Skeletal muscle cell (primary cell): ENCODE data around the gene ATP2B2.
"Not testable (repeated sequence)": the region's sequence is repeated elsewhere in the genome, so short reads cannot be mapped to it uniquely, and the experiment has no call there.

Experiments used
- DNase-seq: peaks from one replicate; pipeline ENCODE4 v3.0.0-alpha.2; 2010; ENCODE audit warnings: low read depth
- H3K4me3 ChIP-seq: 2 replicates; pipeline ENCODE4 v1.5.1; 2011; ENCODE audit warnings: low read depth, mild to moderate bottlenecking, control low read depth, low read length, moderate library complexity

ATP2B2 gene

GRCh38 chr3:10395671-10396070 is 109.7 kb downstream of the ATP2B2 start:
- DNase-seq = no peak
- no peak overlapping the region for H3K4me3 ChIP-seq

DNA sequence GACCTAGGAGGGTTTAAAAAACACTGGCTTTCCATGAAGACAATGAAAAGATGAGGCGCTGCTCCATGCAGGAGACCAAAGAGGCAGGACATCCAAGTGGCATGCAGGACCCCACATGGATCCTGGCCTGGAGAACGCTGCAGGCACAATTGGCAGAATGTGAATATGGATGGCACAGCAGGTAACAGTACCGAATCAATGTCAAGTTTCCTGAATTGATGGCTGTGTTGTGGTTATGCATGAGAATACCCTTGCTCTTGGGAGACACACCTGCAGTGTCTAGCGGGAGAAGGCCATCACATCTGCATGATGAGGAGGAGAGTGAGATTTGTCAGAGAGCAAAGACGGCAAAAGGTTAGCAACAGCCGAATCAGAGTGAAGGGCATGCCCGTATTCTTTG is 110.2 kb downstream of the ATP2B2 start:
- H3K4me3 ChIP-seq = no peak overlapping the region
- DNase-seq = no peak

GRCh38 chr3:10394491-10395025 is 110.8 kb downstream of the ATP2B2 start:
- no peak overlapping the region for H3K4me3 ChIP-seq
- DNase-seq = no peak

DNA sequence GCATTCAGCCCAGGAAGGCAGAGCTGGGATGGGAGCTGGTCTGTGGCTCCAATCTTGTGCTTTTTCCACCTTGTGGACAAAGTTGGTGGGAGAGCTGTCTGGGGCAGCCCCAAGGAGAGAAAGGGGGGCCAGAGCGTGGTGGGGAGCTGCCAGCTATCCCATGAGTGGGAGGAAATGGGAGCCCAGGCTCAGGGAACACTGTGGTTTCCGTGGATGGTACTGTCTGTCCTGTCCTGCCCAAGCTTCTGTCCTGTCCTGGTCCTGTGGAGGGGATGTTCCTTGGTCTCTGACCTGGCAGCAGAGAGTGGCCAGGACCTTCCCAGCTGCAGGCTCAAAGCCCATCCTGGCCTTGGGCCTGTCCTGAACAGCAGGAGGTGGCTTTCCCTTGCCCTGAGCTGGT is 111.9 kb downstream of the ATP2B2 start:
- no peak for DNase-seq

DNA sequence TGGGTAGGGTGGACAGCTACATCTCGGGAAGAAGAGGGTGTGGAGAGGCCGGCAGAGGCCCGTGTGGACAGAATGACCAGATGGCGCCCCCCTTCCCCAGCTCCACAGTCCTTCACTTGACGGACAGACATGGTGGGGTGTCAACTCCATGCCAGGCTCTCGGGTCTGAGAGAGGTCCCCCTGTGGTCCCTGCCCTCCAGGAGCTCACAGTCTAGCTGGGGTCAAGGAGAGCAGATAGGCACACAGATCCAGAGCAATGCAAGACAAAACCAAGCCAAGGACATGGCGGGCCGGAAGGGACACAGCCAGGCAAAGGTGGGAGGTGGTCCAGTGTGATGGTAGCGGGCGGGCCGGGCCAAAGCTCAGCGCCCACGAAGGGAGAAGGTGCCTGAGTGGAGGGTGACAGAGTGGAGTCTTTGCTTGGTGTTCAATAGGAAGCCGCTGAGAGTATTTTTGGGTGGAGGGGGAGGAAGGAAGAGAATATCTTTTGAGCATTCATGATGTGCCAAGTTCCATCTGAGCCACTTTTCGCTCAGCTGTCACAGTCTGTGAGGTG is 112.4 kb downstream of the ATP2B2 start:
- DNase-seq = no peak
- no peak overlapping the region for H3K4me3 ChIP-seq

More for the DNA sequence above, 111.9 kb downstream of the ATP2B2 start:
- H3K4me3 ChIP-seq = no peak overlapping the region

GRCh38 chr3:10392244-10392643 is 113.1 kb downstream of the ATP2B2 start:
- DNase-seq = no peak
- no peak overlapping the region for H3K4me3 ChIP-seq

DNA sequence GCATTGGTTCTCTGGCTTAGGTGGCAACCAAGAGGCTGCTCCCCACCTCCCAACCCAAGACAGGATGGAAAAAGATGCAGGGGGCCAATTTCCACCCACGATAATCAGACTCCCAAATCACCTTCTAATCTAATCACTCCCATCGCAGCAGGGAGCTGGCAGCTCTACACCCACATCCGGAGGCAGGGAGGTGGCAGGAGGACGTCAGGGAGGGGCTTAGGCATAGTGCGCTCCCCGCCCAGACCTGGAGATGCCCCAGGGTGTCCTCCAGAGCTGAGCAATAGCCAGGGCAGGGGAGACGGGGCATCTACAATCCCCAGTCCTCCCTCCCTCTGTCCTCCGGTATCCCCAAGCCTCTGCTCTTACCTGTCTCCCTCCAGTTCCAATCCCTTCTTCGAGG is 114.0 kb downstream of the ATP2B2 start:
- DNase-seq = no peak
- no peak overlapping the region for H3K4me3 ChIP-seq

- H3K4me3 ChIP-seq = no peak overlapping the region
- no peak for DNase-seq
Observed at GRCh38 chr3:10390641-10391373, 114.6 kb downstream of the ATP2B2 start.

GRCh38 chr3:10389995-10390394 is 115.4 kb downstream of the ATP2B2 start:
- H3K4me3 ChIP-seq = no peak overlapping the region
- DNase-seq = no peak

DNA sequence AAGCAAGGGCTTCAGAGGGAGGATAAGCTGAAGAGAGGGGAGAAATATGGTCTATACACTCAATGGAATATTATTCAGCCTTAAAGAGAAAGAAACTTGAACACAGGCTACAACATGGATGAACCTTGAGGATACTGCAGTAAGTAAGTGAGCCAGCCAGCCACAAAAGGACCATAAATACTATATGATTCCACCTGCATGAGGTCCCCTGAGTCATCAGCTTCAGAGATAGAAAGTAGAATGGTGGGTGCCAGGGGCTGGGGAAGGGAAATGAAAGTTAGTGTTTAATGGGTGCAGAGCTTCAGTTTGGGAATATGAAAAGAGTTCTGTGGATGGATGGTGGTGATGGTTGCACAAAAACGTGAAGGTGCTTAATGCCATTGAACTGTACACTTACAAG is 116.0 kb downstream of the ATP2B2 start:
- no peak for DNase-seq
- no peak overlapping the region for H3K4me3 ChIP-seq

DNA sequence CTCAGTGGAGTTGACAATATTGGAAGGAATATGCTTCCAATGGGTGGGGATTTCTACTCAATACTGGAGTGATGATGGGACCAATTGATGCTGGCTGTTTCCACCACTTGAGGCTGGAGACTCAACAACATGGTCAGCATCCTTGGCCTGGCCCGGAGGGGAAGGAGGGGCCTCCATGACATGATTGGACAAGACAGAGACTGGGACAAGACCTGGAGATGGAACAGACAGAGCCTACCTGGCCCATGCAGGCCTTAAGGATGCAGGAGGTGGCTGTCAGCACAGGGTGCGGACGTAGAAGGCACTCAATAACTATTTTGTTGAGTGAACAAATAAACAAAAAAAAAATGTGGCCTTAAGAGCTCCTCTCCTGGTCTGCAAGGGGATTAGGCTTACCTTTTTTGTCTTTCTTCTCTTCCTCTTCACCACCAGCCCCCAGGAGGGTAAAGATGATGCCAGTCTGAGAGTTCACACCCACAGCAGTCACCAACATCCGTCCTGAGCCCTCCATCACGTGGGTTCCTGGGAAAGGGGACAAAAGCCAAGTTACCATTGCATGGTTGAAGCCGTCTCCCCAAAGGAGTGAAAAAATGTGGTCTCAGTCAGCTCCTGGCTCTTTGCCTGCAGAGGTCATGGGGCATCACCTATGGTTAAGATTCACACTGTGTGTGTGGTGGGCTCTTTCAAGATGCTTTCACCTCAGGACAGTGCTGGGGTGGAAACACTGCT is 117.3 kb downstream of the ATP2B2 start:
- no peak overlapping the region for H3K4me3 ChIP-seq
- no peak for DNase-seq

- no peak overlapping the region for H3K4me3 ChIP-seq
- DNase-seq = no peak
Observed at GRCh38 chr3:10386121-10386520, 119.3 kb downstream of the ATP2B2 start.

DNA sequence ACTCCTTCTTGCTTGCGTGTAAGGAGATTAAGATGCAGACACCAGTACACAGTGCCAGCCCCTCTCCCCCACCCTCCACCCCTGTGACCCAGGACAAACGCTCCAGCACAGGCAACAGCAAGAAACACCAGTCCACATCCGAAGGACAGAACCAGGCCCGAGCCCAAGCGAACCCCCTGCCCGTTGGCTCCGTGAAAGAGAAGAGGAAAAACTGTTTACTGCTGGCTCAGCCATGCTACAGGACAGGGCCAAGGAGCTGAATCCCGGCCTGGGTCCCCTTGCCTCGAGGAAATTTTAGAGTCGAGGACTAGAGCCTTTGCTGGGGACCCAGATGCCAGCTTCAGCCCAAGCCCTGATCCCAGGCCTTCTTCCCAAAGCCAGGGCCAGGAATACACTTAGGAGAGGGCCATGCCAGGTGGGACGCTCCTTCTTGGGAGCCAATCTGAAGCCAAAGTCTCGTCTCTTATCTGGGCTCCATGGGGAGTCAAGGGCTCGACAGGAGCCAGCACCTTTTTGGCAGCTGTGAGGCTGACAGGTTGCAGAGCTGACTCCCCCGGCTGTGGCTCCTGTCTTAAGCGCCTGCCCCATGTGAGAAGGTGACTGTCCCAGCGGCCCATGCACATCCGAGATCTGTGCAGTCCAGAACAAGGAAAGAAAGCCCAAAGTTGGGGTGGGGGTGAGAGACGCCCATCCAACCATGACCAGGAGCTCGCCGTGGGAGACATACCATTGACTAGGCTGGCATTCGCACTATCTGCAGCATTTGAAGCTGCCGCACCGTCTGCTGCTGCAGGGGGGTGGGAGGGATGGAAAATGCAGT is 120.6 kb downstream of the ATP2B2 start:
- no peak for DNase-seq
- H3K4me3 ChIP-seq = no peak overlapping the region

GRCh38 chr3:10383850-10384248 is 121.5 kb downstream of the ATP2B2 start:
- H3K4me3 ChIP-seq = no peak overlapping the region
- no peak for DNase-seq

GRCh38 chr3:10382892-10383849 is 122.2 kb downstream of the ATP2B2 start:
- no peak for DNase-seq
- no peak overlapping the region for H3K4me3 ChIP-seq

DNA sequence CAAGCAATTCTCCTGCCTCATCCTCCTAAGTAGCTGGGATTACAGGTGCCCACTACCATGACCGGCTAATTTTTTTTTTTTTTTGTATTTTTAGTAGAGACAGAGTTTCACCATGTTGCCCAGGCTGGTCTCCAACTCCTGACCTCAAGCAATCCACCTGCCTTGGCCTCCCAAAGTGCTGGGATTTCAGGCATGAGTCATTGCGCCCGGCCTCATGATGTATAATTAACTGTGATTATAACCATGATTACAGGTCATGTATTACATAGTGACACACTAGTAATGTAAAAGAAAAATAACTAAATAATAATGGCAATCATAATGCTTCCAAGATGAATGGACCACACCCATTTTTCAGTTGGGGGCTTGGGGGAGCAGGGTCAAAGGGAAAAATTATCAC is 122.9 kb downstream of the ATP2B2 start:
- not testable (repeated sequence) for DNase-seq, H3K4me3 ChIP-seq

GRCh38 chr3:10381336-10381735 is 124.0 kb downstream of the ATP2B2 start:
- no peak for DNase-seq
- no peak overlapping the region for H3K4me3 ChIP-seq

- no peak for DNase-seq
- no peak overlapping the region for H3K4me3 ChIP-seq
Observed at GRCh38 chr3:10380906-10381305, 124.5 kb downstream of the ATP2B2 start.

DNA sequence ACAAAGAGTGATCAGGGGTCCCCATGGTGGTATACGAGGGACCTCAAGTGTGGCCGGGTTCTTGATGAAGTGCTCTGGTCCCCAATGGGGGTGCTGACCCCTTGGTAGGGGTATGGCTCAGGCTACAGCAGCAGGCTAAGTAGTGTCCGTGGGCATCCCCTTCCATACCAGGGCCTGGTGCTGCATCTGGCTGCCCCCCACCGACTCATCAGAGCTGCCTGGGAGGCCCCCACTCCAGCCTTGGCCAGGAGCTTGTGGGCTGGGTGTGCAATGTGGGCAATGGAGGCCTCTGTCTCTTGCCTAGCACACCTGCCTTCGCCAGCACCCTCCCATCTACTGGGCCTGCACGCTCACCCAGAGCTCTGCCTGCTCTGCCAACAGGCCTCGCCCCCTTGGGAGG is 125.4 kb downstream of the ATP2B2 start:
- H3K4me3 ChIP-seq = no peak overlapping the region
- no peak for DNase-seq
